ENCODE measurements around the gene RYR1. TPM values are rescaled to one million over a fixed set of nuclear protein-coding genes. Genes with fewer than 3 reads are reported as not detected.

The RYR1 gene
- total RNA-seq, 1 experiment from 2014 or later, result 4.1 TPM

DNA sequence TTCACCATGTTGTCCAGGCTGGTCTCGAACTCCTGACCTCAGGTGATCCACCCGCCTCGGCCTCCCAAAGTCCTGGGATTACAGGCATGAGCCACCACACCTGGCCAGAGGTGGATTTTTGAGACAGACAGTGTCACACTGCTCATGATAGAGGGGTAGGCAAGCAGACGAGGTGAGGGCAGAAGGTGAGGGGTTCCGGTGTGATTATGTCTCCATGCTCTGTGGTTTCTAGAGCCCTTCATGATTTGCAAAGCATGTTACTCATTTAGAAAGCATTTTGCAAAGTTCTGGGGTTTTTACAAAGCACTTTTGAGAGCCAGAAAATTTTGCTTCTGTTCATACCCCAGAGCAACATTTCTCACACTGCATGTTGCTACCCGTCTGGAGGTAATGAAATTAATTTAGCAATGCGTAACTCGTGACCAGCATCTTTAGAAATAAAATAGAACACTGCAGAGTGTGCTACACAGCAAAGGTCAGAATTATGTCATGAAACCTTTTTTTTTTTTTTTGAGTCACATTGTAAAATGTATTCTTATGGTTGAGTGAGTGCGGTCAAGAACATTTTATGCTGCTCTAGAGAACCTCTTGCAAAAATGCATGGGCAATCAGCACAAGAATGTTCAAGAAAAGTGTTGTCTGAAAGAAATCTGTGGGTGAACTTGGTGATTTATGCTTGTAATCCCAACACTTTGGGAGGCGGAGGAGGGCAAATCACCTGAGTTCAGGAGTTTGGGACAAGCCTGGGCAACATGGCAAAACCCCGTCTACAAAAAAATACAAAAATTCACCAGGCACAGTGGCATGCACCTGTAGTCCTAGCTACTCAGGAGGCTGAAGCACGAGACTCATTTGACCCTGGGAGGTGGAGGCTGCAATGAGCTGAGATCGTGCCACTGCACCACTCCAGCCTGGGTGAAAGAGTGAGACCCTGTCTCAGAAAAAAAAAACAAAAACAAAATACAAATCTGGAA, 126.2 kb downstream of the RYR1 start:
- CTCF ChIA-PET, result no interaction called here
- no peaks in the 10 kb centered on the region for H3K79me2 ChIP-seq (ENCODE audit: insufficient read depth, low read length)
- intact Hi-C loops (cut with micrococcal nuclease), result no loop called here
- H3K4me1 ChIP-seq (ENCODE audit: control insufficient read depth in 1 of 2, insufficient read depth in 2 of 2, low read length in 2 of 2), result peaks cover 0 to 8% of the 10 kb centered on the region in 2 experiments; a peak in 3 of 4 replicates
- no peaks in the 10 kb centered on the region for H3K9me3 ChIP-seq (ENCODE audit: control insufficient read depth in 1 of 2, insufficient read depth in 1 of 2, low read depth in 1 of 2, low read length in 2 of 2)
- POLR2A ChIA-PET, result no interaction called here
- BruUV-seq (replicated peaks), result no TSS peak
- H3K9ac ChIP-seq (ENCODE audit: low read length), result no peak overlapping the region
- no peak overlapping the region for H3K4me2 ChIP-seq (ENCODE audit: low read length)
- no peaks in the 10 kb centered on the region for H3K36me3 ChIP-seq (ENCODE audit: control insufficient read depth in 1 of 2, insufficient read depth in 2 of 2, low read length in 2 of 2)
- no peak overlapping the region for H3K4me3 ChIP-seq (replicated peaks in 1 of 2; ENCODE audit: low read depth in 1 of 2, low read length in 2 of 2)
- H3K27me3 ChIP-seq (ENCODE audit: insufficient read depth, low read length), result no peaks in the 10 kb centered on the region
- DNase-seq (ENCODE audit: low read depth, low spot score) (no peak), ATAC-seq (no peak)
- H2AFZ ChIP-seq (ENCODE audit: low read depth, low read length, poor library complexity, severe bottlenecking), result no peak overlapping the region
- H3K9me2 ChIP-seq (ENCODE audit: insufficient read depth), result no peaks in the 10 kb centered on the region
- H4K20me1 ChIP-seq (ENCODE audit: insufficient read depth), result no peaks in the 10 kb centered on the region
- RAD21 ChIA-PET (ENCODE audit: low non-redundant PET in 1 of 2, low total read pairs in 2 of 2, uncharacterized antibody in 2 of 2, unreplicated experiment in 2 of 2), result no interaction called here
- no peak overlapping the region for H3K27ac ChIP-seq (ENCODE audit: low read depth, low read length)
- no peak for TF ChIP-seq EGR1 (IDR thresholded peaks at IDR 0.05; ENCODE audit: low read depth)
- no peak for TF ChIP-seq ELF1 (IDR thresholded peaks at IDR 0.05; ENCODE audit: borderline replicate concordance, low read depth)
- TF ChIP-seq, protein P1, sequence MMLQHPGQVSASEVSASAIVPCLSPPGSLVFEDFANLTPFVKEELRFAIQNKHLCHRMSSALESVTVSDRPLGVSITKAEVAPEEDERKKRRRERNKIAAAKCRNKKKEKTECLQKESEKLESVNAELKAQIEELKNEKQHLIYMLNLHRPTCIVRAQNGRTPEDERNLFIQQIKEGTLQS (IDR thresholded peaks at IDR 0.05), result no peak
- TF ChIP-seq, protein P2, sequence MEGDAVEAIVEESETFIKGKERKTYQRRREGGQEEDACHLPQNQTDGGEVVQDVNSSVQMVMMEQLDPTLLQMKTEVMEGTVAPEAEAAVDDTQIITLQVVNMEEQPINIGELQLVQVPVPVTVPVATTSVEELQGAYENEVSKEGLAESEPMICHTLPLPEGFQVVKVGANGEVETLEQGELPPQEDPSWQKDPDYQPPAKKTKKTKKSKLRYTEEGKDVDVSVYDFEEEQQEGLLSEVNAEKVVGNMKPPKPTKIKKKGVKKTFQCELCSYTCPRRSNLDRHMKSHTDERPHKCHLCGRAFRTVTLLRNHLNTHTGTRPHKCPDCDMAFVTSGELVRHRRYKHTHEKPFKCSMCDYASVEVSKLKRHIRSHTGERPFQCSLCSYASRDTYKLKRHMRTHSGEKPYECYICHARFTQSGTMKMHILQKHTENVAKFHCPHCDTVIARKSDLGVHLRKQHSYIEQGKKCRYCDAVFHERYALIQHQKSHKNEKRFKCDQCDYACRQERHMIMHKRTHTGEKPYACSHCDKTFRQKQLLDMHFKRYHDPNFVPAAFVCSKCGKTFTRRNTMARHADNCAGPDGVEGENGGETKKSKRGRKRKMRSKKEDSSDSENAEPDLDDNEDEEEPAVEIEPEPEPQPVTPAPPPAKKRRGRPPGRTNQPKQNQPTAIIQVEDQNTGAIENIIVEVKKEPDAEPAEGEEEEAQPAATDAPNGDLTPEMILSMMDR (IDR thresholded peaks at IDR 0.05 in 2 of 3, conservative IDR thresholded peaks at IDR 0.05 in 1 of 3; ENCODE audit: borderline replicate concordance in 1 of 3, insufficient read depth in 1 of 3, low read depth in 2 of 3, low read length in 2 of 3), result no peak
- TF ChIP-seq SIN3A (IDR thresholded peaks at IDR 0.05; ENCODE audit: low read depth), result no peak
- TF ChIP-seq YY1 (IDR thresholded peaks at IDR 0.05; ENCODE audit: extremely low read depth, insufficient replicate concordance, low read depth, low read length), result no peak
- no peak for TF ChIP-seq ZBTB33 (IDR thresholded peaks at IDR 0.05; ENCODE audit: extremely low read depth, insufficient replicate concordance, low read length)
- no peak for TF ChIP-seq MAX (IDR thresholded peaks at IDR 0.05)
- TF ChIP-seq SRF (IDR thresholded peaks at IDR 0.05; ENCODE audit: low read depth), result no peak
- no peak for TF ChIP-seq EZH2 (IDR thresholded peaks at IDR 0.05)
- no peak for TF ChIP-seq RAD21 (IDR thresholded peaks at IDR 0.05; ENCODE audit: low read depth)
- TF ChIP-seq SP1 (IDR thresholded peaks at IDR 0.05; ENCODE audit: low read depth), result no peak
- TF ChIP-seq FOSL1 (IDR thresholded peaks at IDR 0.05; ENCODE audit: low read depth), result no peak
- TF ChIP-seq CBX3 (IDR thresholded peaks at IDR 0.05; ENCODE audit: low read depth), result no peak

All from HCT116 (cell line).